Measurements from ENCODE around the gene SORCS2.

SORCS2 gene

DNA sequence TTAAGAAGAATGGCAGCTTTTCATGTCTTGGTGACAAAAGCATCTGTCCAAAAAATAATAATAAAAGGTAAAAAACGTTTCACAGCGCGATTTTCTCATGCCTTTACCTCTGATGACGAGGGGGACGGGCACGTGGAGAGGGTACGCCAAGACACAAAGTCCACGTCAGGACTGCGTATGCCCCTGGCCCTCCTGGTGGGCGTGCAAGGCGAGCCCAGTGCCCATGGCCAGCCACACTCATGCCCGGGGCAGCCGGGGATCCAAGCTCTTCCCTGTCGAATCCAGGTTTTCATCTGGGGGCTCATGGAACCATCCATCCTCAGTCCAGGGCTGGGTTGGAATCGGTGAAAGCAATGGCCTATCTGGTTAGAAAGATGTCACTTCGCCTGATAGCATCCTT lies 570.8 kb downstream of the SORCS2 start:
- no peak for DNase-seq

DNA sequence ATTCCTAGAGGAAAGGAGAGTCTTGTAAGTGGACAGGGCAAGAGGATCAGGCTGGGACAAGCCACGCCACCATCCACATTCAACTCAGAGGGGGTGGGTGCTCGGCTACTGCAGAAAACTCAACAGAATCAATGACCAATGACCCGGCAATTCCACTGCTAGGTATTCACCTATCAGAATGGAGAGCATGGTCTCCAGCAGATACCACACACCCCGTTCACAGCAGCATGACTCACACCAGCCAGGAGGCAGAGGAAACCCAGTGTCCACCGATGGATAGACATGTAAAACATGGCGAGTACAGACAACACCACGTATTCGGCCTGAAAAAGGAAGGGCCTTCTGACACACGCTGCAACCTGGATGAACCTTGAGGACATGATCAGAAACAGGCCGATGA lies 571.5 kb downstream of the SORCS2 start:
- no peak for DNase-seq

DNA sequence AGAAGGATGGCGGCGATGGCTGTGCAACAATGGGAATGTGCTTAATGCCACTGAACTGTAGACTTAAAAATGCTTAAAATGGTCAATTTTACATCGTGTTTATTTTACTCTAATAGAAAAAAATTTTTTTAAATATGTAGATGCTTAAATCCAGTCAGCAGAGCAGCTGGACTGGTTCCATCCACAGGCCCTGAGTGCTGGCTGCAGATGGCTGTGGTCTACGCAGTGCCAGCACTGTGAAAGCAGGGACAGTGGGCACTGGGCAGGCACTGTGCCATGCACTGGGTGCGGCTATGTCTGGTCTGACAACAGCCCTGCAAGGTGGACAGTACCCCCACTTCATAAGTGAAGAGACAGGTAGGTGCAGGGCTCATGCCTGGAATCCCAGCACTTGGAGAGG lies 572.1 kb downstream of the SORCS2 start:
- DNase-seq = no peak

DNA sequence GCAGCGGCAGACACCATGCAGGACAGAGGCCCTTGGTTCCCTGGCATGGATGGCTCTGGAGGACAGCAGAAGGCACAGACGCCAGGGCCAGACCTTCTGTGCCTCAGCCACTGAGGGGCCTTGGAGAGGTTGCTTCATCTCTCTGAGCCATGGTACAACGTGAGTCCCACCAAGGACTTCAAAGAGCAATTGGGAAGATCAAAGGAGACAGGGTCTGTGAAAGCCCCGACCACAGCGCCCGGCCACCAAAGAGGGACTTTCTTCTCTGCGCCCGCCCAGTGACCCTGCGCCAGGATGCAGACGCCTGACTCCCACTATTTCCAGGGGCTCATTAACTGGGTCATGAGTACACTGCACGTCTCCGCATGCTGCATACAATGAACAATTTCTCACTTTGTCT lies 573.3 kb downstream of the SORCS2 start:
- DNase-seq = no peak

DNA sequence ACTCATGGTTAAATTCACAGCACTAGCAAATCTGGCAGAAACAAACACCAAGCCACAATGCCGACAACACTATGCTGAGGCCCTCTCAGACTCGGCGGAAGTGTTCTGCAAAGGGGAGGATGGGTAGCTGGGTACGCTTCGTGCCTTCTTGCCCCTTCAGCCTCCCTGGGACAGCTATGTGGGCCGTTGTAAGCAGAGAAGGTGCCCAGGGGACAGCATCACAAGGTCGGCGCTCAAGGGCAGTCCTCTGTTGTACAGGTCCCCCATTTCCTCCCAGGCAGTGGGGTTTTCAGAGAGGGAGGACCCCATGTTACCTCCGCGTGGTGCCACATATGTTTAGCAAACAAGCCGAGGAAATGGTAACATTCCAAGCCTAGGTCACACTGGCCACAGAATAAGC lies 573.7 kb downstream of the SORCS2 start:
- no peak for DNase-seq

DNA sequence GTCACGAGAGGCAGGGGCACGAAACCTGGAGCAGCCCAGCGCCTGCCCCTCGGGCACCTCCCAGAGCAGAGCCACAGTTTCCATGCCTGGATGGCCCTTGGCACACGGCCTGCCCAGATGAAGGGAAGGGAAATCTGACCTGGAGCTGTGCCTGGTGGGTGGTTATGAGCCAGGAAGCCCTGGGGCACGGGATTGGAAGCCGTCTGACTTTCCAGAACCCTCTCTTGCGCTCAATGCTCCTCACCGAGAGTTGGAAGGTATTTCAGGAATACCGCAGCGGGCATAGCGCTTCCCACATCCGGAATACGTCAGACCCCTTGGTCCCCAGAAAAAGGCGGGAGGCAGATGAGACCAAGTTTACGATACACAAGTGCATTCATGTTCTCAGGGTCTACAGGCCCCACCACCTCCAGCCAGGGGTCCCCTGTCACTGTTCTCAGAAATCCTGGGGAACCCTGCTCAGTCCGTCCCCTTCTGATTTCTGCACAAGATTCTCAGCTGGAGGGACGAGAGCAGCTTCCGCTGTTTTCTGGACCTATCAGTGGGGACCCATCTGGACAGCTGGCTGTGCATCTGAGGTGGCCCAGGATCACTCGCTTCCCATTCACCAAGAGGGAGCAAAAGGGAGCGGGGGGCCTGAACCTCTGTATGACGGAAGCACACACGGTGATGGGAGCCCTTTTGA lies 574.5 kb downstream of the SORCS2 start:
- no peak for DNase-seq

DNA sequence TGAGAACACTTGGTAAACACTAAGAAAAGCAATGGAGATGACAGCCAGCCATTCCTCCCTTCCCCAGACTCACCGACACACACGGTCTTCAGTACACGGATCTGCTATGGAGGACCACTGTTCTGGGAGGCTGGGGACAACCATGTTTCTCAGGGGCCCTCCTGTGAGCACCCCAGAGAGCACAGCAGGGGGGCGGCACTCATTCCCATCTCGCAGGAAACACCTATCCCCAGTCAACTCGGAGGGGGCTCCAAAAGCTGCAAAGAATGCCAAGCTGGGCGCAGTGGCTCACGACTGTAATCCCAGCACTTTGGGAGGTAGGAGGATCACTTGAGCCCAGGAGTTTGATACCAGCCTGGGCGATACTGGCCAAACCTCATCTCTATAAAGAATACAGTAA lies 575.2 kb downstream of the SORCS2 start:
- DNase-seq = no peak

DNA sequence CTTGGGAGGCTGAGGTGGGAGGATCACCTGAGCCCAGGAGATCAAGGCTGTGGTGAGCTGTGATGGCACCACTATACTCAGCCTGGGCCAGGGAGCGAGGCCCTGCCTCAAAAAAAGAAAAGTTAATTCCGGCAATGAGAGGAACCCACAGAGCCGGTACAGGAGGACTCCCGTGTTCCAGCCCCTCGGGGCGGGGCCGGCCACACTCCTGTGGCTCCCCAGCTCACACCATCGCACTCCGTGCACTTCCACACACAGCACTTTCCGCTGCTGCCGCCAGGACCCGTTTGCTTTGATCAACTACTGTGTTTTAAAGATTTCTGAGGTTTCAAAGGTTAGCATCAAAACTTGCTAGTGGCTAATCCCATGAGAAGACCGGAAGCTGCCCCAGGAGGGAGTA lies 575.6 kb downstream of the SORCS2 start:
- DNase-seq = no peak

DNA sequence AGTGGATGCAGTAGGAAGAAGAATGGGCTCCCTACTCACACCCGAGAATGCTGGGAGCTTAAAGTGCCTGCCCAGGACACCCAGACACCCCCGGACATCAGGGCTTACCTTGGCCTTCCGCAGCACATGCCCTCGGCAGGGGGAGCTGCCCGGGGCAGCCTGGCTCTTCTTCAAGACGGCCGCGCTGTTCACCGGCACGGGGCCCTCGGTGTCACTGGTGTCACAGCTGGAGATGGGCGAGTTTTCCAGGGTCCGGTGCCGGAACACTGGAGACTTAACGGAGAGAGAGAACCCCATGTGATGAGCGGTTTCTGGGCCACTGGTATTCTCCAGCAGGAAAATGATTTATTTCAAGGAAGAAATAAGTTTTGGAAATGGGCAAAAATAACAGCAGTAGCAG lies 576.4 kb downstream of the SORCS2 start:
- DNase-seq = no peak

DNA sequence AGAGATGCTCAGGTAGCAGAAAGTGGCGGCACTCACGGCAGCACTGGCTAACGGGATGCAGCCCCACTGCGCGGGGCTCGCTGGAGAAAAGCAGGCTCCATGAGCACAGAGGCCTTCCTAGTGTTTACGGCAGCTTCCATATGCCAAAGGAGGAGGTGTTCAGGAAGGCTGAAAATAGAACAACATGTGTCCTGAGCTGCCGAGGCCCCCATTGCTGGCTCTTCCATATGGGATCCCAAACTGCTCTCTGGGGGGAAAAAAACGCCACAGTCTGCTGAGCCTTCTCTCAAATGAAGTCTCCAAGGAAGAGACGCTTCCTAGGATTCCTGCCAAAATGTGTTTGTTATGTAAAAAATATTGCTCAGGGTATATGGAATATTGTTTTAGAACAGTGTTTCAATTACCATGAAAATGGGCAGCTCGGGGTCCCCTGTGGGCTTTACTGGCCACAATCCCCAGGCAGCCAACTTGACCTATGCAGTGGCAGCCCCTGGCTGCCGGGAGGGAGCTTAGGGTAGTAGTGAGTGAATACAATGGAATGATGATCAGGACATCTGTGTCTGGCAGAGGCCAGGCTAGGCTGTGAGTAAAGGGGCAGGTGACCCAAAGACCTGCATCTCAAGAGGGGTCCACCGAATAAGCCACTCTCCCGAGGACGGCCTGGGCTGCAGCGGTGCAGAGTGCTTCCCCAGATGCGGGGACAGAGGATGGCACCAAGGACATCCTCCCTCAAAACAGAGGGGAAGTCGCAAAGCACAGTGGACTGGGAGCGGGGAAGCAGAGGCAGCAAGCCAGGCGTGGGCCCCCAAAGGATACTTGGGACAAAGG lies 577.3 kb downstream of the SORCS2 start:
- DNase-seq = no peak

DNA sequence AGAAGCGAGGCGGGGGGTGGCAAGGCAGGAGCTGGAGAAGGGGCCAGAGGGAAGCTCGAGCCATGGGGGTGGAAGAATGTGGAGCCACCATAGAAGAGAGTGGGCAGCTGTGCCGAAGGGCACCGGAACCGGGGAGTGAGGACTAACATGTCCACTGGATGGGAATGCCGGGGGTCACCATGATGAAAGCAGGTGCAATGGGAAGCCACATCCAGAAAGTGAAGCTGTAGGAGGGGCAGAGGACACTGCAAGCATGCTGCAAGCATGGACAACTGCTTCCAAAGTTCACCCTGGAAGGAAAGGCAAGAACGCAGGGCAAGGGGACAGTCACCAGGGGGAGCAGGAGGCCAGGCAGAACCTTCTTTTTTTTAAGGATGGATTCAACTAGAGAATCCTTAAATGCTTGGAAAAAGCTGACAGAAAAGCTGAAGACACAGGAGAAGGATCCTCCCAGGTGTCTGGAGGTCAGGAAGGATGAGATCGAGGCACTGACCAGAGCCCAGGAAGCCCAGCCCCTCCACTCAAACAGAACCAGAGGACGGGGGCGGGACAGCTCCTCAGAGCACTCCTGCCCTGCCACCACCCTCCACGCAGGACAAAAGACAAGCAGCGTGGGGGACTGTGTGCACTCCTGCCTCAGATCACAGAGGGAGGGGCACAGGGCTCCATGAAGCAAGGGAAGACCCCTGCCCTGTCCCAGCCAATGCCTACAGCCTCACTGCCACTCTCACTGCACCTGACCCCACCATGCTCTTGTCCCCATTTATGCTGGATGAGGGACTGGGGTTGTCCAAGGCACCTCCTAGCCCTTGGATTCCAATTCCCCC lies 578.1 kb downstream of the SORCS2 start:
- no peak for DNase-seq

DNA sequence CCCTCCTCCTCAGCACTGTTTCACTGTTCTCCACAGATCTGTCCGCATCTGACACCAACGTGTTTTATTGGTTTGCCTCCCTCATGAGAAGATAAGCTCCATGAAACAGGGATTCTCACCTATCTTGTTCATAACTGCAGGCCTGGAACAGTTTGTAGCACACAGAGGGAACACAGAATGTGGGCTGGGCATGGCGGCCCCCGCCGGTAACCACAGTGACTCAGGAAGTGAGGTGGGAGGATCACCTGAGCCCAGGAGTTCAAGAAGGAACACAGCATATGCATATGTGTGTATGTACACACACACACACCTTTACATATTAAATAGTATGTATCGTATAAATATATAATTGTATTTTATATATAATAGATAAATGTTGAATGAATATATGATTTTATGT lies 578.7 kb downstream of the SORCS2 start:
- peak in 1 of 4 experiments; percentile 6 for DNase-seq

DNA sequence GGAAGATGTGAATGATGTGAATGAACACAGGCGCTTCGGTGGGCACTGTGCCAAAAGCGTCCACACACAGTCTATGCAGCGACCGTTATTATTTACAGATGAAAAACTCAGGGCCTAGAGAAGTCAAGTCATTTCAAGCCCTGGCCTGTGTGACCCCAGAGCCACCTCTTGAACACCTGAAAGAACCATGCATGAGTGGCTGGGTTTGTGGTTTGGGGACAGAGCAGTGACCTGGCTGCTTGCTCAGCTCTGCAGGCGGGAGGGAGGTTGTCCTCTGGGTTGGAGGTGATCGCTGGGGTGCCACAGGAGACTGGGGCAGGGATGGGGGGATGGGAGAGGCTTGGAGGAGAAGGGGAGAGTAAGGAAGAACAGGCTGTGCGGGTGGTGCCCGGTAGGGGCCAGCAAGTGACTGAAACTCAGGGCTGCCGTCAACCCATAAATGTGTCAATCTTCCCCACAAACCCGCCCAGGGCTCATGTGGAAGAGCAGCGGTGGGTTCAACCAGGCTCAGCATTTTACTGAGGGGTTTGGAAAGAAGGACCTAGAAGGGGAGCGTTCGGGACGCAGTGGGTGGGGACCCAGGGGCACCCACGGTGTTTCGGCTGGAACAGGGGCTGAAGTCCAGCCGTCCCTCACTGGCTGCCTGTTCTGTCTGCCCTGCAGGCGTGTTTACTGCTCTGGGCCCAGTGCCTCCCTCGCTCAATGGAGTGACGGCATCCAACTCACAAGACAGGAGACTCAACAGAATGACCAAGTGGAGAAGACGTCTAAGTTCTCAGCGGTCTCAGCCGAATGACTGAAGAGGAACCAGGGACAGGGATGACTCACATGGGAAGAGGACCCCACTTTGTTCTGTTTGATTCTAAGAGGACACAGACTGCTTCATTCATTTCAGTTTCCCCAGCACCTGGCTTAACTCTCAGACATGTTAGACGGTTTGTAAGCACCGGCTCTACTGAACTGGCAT lies 579.5 kb downstream of the SORCS2 start:
- no peak for DNase-seq

DNA sequence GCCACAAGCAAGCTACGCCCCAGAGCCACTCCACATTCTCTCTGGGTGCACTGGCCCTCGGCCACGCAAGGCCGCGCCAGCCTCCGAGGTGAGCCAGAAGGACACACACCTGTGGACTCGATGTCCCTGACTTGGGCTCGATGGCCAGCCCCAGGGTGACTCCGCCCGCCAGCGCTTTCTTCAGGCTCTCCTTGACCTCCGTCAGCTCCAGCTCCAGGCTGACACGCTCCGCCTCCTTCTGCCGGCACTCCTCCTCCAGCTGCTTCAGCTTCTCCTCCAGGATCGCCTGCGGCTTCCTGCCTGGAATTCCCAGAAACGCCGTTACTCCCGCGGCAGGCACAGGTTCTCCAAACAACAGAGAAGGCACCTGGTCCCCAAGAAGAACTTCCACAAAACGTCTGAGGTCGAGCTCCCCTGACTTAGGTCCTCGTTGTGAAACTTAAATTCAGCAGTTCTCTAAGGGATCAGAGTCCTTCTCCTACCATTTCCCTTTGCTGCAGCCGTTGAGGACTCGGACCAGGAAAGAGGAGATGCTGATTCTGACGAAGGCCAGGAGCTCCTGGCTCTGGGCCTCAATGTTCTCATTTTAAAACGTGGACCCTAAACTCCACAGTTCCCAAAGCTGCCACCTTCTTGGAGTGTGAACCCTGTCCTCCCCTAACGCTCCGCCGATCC lies 580.5 kb downstream of the SORCS2 start:
- no peak for DNase-seq

DNA sequence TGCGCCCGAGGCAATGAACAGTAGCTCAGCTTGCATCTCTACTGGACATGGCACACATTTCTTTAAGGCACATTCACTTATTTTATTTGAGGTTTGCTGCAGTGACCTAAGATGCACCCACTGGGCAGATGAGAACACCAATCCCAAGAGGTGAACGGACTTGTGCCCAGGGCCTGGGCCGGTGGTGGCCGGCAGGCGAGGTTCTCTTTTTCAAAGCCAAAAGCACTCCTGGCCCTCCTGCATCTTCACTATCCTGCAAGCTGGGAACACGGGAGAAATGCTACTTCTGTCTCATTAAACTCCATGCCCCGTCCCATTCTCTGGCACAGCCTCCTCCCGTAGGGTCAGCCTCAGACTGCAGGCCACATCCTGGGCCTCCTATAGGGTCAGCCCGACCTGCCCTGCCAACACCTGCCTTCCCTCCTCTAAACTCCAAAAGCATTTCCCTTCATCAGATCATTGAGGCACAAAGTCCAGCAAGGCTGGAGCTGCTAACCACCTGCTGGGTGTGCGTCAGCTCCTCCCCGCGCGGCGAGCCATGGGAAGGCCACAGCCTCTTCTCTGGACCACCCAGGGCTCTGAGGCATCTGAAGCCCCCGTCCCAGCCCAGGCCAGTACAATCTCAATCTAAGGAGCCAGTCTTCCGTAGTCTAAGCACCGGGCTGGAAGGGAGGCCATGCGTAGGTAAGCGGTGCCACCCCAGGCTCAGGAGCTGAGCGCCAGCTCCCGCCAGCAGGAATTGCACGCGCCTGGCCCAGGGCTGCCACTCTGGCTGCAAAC lies 581.3 kb downstream of the SORCS2 start:
- DNase-seq = no peak

DNA sequence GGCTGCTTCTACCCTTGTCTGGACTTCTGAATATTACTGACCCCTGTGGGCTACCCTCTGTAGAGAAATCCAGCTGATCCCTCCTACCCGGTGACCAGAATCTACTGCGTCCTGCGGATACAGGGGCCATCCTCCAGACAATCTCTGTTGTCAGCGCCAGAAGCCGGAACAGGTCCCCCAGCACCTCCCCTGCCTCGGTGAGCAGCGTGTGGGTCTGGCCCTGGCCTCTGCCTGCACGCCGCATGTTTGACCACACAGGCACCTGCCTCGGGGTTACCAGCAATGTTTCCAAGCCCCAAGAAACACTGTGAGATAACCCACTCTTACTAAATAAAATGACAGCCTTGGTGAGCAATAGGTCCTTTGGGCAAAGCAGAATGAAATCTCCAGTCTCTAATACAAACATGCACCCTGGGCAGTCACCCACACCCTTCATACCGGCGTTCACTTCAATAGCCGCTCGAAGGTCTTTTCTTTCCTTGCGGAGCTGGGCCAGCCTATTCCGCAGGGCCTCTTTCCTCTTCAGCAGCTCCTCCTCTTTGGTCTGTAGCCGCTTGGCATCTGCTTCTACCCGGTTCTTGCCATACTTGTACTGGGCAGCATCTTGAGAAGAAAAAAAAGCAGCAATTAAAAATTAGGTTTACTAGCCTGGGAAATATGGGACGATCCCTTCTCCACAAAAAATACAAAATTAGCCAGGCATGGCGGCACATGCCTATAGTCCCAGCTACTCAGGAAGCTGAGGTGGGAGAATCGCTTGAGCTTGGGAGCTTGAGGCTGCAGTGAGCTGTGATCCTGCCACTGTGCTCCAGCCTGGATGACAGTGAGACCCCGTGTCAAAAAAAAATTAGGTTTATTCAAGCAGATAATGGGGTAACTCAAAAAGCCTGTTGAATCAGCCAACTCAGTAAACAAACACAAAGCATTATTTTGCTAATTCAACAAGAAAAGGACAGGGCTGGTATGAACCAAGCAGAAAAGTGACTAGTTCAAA lies 582.3 kb downstream of the SORCS2 start:
- no peak for DNase-seq

DNA sequence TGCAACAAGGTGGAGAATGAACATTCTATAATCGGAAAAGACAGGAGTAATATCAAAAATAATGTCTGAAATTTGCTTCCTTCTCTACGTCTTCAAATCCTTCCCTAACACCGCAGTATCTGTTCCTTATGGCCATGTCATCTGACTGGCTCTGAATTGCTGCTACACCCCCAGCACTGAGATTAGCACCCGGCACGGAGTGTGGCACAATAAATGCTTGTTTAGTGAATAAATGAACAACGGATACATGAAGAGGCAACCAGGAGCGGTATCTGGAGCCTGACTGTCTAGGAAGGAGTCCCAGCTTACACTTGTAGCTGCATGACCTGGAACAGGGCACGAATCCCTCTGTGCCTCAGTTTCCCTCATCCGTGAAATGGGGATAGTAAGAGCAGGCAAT lies 583.1 kb downstream of the SORCS2 start:
- DNase-seq = no peak

DNA sequence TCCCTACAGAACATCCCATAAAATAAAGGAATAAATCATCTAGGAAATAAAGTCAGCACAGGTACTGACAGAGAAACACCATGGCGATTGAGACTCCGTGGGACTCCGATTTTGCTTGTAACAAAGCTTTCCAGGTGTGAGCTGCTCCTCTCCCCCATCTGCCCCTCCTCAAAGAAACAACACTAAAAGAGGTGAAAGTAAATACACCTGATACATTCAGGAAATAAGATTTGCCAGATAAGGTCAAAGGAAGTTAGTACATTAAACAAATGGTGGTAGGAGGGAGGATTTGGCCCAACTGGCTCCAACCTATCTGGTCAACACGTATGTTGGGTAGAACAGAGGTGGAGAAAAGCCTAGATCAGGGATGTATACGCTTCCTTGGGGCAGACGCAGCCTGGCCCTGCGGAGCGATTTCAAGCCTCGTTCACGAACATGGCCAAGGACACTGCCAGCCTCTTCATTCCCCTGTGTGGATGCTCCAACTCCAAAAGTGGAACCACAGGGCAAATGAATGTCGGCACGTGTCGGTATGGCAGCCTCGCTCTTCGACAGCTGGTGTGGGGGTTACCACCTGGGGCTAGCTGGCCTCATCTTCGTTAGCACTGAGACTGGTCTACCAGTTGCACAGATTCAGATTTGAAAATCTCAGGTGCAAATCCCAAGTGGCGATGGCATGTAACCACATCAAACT lies 584.8 kb downstream of the SORCS2 start:
- no peak for DNase-seq

DNA sequence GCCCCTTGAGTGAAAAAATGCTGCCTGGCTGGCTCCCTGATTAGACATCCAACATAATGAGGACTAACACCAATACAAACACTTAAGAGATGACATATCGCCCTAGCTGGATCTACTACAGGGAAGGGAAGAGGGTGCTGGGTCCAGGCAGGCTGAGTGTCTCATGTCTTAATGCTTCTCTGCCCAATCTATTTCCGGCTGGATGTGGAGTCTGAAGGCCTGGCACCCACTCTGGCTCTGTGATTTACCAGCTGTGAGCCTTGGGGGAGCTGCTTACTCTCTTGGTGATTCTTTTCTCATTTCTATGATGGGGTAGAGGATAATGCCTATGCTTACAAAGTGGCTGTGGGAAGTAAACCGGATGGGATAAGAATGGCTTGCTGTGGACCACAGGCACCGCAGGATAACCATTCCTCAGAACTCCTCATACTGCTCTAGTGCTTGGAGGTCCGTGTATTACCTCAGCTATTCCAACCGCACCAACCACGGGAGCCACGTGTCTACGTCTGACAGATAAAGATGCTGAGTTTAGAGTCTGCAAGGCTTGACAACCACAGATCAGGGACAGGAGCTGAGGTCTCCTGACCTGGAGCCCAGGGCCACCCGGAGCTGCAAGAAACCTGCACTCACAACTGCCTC lies 585.7 kb downstream of the SORCS2 start:
- no peak for DNase-seq

Measured in activated naive CD4-positive, alpha-beta T cell (primary cell).